Measurements from ENCODE around the gene VWC2L.
A peak's percentile ranks its signal among the peaks of the same experiment; 100 is the strongest.

VWC2L gene

DNA sequence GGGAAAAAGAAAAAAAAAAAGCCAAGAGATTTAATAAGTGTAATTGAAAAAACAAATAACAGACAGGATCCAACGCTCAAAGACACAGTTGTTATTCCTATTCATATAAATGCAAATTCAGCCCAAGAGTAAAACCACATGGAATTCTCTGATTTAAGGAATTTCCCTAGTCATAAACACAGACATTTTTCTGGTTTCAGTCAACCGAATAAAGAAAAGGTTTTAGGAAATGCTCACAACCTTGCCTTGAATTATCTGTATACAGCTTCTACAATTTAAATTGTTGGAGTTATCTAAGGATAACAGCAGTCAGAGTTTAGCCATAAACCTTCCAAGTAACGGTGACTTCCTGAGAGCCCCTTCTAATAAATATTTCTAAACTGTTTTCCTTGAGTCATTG lies 122.7 kb downstream of the VWC2L start:
- FAIRE-seq (no peak), DNase-seq (ENCODE audit: insufficient read length, low spot score) (no peak)

DNA sequence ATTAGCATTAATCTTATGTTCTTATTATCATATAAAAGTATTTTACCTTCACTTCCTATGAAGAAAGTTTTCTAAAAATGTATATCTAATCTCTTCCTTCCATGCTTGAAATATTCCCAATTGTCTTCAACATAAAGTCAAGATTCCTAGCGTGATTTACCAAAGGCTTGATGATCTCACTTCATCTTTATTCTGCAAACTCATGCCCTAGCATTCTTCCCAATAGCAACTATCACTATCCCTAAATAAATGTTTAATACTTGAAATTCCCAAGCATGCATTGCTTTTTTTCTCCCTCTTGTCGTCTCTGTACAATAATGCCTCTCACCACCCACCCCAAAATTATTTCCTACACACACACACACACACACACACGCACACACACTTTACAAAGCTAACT lies 125.8 kb downstream of the VWC2L start:
- FAIRE-seq, result no peak

DNA sequence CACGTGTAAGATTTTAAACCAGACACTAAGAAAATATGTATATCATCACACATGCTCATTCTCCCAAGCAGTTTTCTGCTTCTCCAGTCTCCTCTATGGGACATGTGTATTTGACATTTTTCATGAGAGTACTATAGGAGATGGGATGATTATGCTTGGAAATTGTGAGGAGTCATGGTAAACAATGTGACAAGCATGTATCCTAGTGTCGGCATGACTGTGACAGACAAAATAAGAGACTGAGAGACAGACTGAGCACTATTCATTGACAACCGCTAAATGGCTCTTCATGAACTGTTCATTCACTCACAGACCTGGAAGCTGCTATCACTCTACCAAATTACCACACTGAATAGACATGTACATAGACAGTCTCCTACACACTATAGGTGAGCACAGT lies 127.1 kb downstream of the VWC2L start:
- no peak for DNase-seq (ENCODE audit: insufficient read length, low spot score)
- no peak for FAIRE-seq

More for the DNA sequence above, 125.8 kb downstream of the VWC2L start:
- DNase-seq (ENCODE audit: insufficient read length, low spot score), result no peak

DNA sequence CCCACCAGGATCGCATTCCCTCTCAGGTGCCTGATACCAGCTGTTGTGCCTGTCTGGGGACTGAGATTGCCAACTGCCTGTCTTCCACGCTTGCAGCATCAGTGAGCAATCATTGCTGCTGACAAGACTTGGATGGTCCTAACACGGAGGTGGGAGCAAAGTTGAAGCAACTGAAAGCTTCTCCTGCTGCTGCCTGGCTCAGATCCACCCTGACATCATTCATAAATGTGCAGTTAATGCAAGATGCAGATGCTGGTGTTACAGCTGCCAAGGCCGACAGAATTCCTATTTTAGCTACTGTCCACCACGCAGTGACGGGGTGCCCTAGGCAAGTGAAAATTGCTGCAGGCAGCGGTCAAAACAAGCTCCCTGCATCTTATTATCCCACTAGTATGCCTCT lies 131.4 kb downstream of the VWC2L start:
- FAIRE-seq (peak; percentile 46), DNase-seq (ENCODE audit: insufficient read length, low spot score) (no peak)

DNA sequence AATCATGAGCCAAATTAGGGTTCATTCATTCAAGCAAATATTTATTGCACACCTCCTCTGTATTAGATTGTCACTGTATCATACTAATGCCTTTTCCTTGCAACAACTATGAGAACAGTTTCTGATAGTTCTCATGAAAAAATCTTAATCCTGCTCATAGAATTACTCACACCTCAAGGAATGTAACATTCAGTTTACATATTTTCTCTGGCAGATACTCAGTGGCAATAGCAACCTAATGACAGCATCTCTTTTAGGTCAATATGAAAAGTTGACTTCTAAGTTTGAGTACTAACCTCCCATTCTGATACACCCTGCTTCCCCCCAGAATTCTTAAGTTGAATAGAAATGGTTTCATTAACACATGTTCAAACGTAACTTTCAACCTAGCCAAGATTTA lies 132.0 kb downstream of the VWC2L start:
- DNase-seq (ENCODE audit: insufficient read length, low spot score) (no peak), FAIRE-seq (no peak)

DNA sequence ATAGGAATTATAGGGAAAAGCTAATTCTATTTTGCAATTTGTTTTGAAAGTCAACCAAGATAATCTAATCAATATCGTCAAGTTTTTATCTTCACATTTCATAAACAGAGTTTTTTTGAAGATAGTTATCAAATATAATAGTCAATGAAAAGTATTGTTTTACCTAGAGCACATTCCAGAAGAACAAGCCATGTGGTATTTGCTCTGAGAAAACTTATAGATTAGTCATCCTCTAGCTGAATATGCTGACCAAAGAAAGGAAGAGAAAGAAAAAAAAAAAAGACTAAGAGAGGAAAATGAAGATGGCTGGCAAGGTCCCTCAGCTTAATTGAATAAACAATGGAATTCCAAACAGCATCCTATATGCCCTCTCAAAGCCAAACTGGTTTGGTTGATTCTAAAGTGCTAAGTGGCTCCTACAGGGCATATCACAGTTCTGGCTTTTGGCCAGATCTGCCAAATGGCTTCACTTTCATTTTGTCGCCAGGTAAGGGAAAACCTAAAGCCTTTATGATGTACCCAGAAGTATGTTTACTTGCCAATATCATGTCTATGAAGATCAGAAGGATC lies 132.6 kb downstream of the VWC2L start:
- DNase-seq (ENCODE audit: insufficient read length, low spot score), result peak; percentile 6
- no peak for FAIRE-seq

DNA sequence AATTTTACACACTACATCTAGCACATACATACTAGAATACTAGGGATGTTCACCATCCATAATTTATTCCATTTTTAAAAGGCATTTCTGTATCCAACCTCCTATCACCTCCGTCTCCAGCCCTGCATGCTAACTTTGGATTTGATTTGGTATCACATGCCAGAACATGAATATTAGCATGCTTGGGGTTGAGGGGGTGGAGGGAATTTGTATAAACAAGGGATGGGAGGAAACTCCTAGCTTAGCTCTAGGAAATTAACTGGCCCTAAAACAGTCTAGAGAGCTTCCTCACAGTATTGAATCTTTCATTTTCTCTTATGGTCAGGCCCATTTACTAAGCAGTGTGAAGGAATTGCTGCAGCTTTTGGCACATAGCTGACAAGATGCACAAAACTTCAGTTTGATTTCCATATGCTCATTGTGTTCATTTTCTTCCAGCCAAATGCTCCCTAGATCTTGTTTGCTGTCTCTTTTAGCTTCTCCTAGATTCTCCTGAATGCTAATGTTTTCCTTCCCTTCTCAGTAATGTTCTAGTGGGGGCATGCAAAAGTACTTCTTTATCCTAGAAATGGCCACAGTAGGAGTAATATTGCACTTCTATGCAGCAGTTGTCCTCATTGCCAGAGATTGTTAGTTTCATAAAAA lies 135.2 kb downstream of the VWC2L start:
- DNase-seq (ENCODE audit: insufficient read length, low spot score) (no peak), FAIRE-seq (no peak)

DNA sequence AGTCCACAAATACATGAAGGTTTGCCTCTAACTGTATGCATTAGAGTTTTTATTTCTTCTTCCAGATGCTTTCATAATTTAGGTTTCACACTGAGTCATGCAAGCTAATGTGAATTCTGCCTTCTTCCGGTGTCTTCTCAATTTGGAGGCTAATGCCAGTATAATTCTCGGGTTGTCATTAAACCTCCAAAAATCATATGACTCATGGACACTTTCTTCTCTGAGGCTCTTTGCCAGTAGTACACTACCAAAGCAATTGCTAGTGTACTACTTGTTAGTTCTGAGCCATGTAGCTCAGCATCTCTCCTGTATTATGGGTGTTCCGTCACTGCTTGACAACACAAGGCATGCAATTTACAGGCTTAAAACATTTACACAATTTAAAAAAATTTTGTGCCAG lies 137.1 kb downstream of the VWC2L start:
- FAIRE-seq (no peak), DNase-seq (ENCODE audit: insufficient read length, low spot score) (no peak)

DNA sequence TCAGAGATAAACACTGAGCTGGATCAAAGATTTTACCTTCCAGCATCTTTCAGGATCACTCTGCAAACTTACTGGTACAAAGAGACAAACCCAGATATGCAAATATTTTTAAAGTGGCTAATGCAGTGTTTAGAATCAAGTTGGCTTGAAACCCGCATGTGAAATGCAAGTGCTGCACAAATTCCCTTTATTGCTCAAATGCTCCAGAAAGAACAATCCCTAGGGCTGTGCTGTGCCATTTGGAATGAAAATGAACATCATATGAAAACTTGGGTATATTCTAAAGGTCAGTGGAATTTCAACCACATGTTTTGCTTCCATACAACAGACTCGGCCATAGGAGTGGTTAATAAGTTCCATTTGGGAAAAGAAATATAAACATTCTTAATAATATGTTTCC lies 139.1 kb downstream of the VWC2L start:
- FAIRE-seq, result no peak
- no peak for DNase-seq (ENCODE audit: insufficient read length, low spot score)

DNA sequence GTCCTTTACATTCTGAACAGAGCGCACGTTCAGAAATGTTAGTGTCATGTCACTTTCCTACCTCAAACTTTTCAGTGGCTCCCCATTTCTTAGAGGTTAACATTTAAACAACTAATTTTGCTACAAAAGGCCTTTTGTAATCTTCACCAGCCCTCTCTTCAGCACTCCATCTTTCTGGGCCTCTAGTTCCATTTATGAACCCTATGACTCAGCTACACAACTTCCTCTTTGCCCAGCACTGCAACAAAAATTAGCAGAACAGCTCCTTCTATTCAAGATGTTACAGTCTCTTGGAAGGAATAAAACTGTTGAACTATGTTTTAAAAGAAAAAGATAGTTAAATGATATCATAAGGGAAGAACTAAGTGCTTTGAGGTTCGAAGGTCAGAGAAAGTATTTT lies 139.9 kb downstream of the VWC2L start:
- DNase-seq (ENCODE audit: insufficient read length, low spot score) (no peak), FAIRE-seq (no peak)

DNA sequence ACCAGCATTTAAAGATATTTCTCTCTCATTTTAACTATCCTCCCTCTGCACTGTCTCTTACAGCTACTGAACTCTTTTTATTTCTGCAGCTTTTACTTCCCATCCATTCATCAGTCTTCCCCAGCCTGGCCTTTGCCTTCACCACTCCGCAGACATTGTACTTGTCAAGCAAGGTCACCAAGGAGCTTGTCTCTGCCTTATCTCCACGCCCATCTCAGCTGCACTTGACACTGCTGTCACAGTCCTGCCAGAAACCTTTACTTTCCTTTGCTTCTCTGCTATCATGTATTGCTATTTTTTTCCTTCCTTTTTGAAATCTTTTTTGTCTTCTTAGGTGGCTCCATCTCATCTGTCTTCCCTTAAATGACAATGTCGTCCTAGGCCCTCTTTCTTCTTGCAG lies 147.0 kb downstream of the VWC2L start:
- FAIRE-seq, result no peak
- no peak for DNase-seq (ENCODE audit: insufficient read length, low spot score)

DNA sequence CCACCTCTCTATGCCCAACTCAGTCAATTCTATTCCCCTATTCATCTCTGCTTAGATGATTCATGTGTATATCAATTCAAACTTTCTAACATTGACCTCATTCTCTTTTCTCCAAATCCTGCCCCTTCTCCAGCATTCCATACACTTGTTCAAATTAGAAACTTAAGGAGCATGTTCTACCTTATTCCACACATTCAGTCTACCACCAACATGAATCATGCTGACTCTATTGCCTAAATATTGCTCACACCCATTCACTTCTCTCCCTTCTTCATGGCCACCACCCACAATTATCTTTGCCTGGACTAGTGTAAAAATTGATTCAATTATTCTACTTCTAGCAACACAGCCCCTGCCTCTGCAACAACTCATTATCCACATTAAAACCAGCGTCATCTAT lies 147.5 kb downstream of the VWC2L start:
- no peak for DNase-seq (ENCODE audit: insufficient read length, low spot score)
- no peak for FAIRE-seq

DNA sequence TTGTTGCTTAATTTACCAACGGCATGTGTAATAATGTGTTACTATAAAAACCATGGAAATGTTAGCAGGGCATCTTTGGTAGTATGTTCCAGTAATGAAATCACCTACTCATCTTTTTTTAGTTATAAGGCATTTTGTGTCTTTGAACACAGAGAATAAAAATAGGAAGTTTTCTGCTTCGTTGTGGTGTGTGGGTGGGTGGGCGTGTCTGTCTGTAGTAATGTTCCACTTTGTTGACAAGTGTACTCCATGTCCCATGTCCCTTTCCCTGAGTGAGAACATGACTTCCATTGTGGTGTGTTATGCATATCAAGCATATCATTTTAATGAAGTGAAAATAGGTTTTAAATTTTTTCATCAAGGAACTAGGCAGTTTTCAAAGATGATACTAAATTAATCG lies 149.3 kb downstream of the VWC2L start:
- DNase-seq (ENCODE audit: insufficient read length, low spot score) (no peak), FAIRE-seq (no peak)

DNA sequence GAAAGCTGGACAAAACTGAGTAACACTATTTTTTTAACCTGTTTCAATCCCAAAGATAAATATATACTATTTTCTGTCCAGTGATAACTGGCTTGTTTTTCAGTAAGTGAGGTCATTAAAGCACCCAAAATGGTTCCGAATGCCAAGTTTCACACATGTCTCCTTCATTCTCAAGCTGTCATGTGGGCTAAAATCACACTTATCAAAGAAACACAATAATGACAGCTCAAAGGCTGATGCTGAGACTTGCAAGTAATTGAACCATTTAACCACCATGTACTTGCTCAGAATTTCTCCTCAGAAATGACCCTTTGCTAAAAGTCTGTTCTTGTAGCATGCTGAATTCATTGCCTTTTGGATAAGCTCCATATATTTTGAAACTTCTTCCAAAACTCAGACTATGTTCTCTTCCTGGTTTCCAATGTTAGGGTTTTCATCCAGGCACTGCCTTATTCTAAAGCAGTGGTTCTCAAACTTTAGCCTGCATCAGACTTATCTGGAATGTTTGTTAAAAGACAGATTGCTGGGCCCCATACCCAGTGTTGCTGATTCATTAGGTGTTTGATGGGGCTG lies 149.8 kb downstream of the VWC2L start:
- DNase-seq (ENCODE audit: insufficient read length, low spot score), result no peak
- no peak for FAIRE-seq

DNA sequence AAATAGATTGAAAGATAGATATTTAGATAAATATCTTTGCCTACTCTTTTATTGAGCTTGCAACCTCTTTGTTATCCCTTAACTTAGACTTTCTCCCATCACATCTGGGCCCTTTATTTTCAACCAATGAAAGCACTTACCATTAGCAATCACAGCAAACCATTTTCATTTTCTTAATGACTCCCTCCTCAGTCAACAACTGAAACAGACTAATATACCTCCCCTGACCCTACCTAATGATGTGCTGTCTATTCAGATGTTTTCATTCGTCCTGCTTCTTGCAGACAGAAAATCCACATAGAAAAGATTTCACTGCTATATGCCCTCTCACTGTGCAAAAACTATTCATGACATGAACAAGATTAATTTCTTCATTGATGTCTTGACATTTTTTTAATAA lies 154.4 kb downstream of the VWC2L start:
- FAIRE-seq, result no peak

DNA sequence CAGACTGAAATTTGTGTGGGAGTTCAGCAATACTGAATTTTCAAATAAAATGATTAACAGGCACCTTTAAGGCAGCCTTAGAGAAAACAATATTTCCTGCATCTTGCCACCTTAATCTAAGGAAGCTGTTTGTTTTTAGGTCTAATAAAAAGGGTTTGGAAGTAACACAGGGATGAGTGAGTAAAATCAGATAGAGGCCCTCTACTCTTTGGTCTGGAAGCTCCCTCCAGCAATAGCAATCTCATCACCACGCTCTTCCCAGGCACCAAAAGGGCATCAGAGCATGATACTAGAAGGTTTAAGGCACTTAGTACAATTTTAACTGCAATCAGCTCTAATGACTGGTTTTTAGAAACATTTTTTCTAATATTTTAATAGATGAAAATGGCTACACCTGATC lies 155.6 kb downstream of the VWC2L start:
- no peak for DNase-seq (ENCODE audit: insufficient read length, low spot score)
- FAIRE-seq, result no peak

More for the DNA sequence above, 154.4 kb downstream of the VWC2L start:
- no peak for DNase-seq (ENCODE audit: insufficient read length, low spot score)

DNA sequence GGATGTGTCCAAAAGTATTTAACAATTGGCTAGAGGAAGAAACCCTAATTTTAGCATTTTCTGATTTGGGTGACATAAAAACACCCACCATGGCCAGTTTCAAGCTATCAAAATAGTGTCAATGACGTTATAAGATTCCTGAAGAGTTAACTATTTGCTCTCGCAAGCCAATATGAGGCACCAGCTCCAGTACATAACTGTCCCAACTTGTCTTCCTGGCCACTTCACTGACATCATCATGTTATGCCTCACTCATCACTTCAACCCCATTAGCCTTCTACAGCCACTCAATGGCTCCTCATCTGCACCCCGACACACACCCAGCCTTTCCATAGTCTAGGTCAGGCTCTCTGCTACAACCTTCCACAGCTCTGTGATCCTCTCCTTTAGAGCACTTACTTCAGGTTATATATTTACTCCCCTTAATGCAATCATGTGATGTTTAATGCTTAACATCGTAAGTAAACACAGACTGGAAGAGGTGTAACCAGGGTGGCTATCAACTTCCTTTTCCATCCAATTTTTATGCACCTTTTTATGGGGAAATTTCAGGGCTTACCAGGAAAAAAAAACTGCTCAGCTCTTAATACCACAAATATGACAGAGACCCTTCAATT lies 158.7 kb downstream of the VWC2L start:
- no peak for FAIRE-seq

DNA sequence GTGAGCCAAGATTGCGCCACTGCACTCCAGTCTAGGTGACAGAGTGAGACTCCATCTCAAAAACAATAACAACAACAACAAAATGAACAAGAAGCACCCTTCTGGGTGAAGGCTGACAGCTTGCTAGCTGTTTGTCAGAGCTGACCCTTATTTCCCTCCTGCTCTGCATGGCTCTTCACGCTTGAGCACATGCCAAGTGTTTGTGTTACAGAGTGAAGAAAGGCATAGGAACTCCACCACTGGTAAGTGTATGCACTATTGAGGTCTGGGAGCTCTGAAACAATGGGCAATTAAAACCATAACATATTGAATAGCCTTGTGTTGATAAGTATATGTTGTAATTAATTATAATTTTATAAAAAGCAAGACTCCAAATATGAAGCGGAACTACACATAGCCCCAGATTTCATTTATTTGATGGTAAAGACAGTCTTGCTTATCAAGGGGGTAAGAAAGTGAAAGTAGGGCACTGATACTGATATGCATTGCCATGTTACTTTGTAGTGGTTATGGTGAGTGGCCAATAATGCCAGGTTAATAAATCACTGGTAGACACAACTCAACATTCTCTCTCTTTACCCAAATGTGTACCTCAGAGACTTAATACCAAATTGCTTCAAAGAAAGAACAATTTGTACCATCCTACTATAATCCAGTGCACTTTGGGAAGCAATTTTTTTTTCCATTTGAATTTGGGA lies 163.4 kb downstream of the VWC2L start:
- FAIRE-seq (no peak), DNase-seq (ENCODE audit: insufficient read length, low spot score) (no peak)

More for the DNA sequence above, 158.7 kb downstream of the VWC2L start:
- DNase-seq (ENCODE audit: insufficient read length, low spot score), result no peak

DNA sequence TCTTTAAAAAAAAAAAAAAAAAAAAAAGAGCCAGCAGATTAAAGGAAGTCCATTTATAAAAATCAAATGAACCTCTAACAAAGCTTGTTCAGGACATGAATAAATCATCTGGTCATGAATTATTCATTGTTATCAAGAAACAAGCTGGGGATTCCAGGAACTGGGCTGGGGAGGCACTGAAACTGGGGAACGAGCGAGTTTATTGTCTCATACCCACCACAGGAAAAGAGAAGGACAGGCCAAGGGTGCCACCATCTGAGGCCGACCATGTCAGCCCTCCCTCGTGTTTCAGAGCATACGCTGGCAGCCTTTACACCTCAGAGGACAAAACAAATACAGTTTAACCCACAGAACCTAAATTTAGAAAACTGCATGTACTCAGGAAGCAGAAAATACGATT lies 164.2 kb downstream of the VWC2L start:
- FAIRE-seq (no peak), DNase-seq (ENCODE audit: insufficient read length, low spot score) (no peak)

DNA sequence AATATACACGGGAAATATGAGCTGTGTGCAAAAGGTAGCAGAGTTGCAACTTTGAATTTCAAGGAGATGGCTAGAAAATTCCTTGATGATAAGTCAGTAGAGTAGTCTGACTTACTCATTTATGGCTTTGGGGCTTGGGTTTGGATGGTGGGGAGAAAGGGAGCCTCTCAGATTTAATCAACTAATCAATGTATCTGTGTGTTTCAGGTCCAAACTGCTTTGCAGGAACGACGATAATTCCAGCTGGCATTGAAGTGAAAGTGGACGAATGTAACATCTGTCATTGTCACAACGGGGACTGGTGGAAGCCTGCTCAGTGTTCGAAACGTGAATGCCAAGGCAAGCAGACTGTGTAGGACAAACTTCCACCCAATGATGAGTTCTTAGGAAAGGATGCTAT lies 164.6 kb downstream of the VWC2L start:
- DNase-seq (ENCODE audit: insufficient read length, low spot score) (no peak), FAIRE-seq (no peak)

DNA sequence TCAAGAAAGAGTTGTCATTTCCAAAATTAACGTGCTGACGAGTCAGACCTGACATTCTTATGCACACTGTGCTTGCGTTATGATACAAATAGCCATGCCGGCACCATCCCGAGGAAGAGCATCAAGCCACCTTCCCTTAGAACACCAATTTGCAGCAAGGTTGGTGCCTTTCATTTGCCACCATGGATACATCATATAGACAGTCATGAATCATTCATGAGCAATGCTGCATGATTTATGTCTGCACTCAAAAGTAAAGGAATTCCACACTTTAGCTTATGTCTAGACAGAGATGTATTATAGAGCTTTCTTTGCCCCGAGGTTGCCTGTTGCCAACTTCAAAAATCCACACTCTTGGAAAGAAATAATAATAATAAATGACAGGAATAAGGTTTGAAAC lies 166.9 kb downstream of the VWC2L start:
- no peak for DNase-seq (ENCODE audit: insufficient read length, low spot score)
- FAIRE-seq, result no peak

DNA sequence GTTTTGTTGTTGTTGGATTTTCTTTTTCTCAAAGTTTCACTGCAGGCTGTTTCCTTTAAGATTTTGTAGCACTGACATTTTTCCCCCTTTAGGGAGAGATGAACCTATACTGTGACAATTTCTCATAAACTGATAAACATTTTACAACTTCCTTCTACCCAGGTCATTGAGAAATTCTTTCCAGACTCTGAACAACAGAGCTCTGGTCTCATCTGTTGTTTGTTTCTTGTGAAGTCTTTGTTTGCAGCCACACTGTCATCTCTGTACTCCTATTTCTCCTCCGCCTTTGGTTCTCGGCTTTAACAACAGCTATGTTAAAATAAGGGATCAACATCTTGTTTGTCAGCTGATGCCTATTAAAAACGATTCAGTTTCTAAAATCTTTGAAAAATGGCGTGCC lies 167.6 kb downstream of the VWC2L start:
- FAIRE-seq (no peak), DNase-seq (ENCODE audit: insufficient read length, low spot score) (no peak)
